Peyer's patch (tissue), 4 donors: ENCODE measurements around the gene HS6ST2.

Source experiments
- CTCF ChIP-seq, 6 experiments: fragments of 450-650 bp in 4 of 6; fragments of 200-600 bp in 2 of 6; sonication (generic) in 1 of 6; IDR thresholded peaks; one replicate each; pipeline ENCODE4 v1.5.1; 2017 to 2019; ENCODE audit warnings: antibody characterized with exemption in 6 of 6, mild to moderate bottlenecking in 3 of 6, moderate library complexity in 1 of 6
- POLR2A ChIP-seq, 2 donors: fragments of 450-650 bp; IDR thresholded peaks; one replicate each; pipeline ENCODE4 v1.5.1; 2017; ENCODE audit warnings: antibody characterized with exemption in 2 of 2, mild to moderate bottlenecking in 2 of 2, moderate library complexity in 2 of 2

- TF ChIP-seq POLR2A (IDR thresholded peaks at IDR 0.05) (no peak), CTCF (IDR thresholded peaks at IDR 0.05) (peak in 1 of 6 experiments; percentile 18)
Measured at GRCh38 chrX:132636080-132636479, 322.3 kb downstream of the HS6ST2 start.
